Osteoblast (primary cell): Measurements from ENCODE around the gene LUZP2. TPM values are rescaled to one million over a fixed set of nuclear protein-coding genes. Genes with fewer than 3 reads are reported as not detected.
A peak's percentile ranks its signal among the peaks of the same experiment; 100 is the strongest.

Experiments
- DNase-seq: peaks from one replicate; pipeline ENCODE4 v3.0.0; 2011; ENCODE audit warnings: low spot score, mixed read lengths; ENCODE audit not compliant: insufficient read length; ENCODE audit errors: missing footprints
- H2AFZ ChIP-seq: 2 replicates; pipeline ENCODE4 v1.6.0; 2011; ENCODE audit warnings: mild to moderate bottlenecking, low read length
- H3K27ac ChIP-seq: 2 replicates; pipeline ENCODE4 v1.5.1; 2011; ENCODE audit warnings: mild to moderate bottlenecking, low read depth, low read length, moderate library complexity
- H3K27me3 ChIP-seq: 2 replicates; pipeline ENCODE4 v1.6.0; 2012; ENCODE audit warnings: mild to moderate bottlenecking, control low read depth, inconsistent platforms, low read length, moderate library complexity; ENCODE audit not compliant: insufficient read depth
- H3K36me3 ChIP-seq: 2 replicates; pipeline ENCODE4 v1.5.1; 2011; ENCODE audit warnings: mild to moderate bottlenecking, low read length, control low read depth, moderate library complexity; ENCODE audit not compliant: insufficient read depth
- H3K4me1 ChIP-seq: 2 replicates; pipeline ENCODE4 v1.5.1; 2011; ENCODE audit warnings: mild to moderate bottlenecking, low read length, control low read depth, moderate library complexity; ENCODE audit not compliant: insufficient read depth
- H3K4me2 ChIP-seq: 2 replicates; pipeline ENCODE4 v1.6.0; 2011; ENCODE audit warnings: mild to moderate bottlenecking, low read length; ENCODE audit not compliant: insufficient read depth
- H3K4me3 ChIP-seq: fragments of 200-600 bp; sonication (generic); 3 replicates; pipeline ENCODE4 v1.5.1; 2012; ENCODE audit warnings: mild to moderate bottlenecking, low read length, inconsistent platforms; ENCODE audit not compliant: insufficient read depth
- H3K79me2 ChIP-seq: 2 replicates; pipeline ENCODE4 v1.6.0; 2012; ENCODE audit warnings: mild to moderate bottlenecking, low read length, control low read depth, inconsistent platforms; ENCODE audit not compliant: insufficient read depth
- H3K9me3 ChIP-seq: 2 replicates; pipeline ENCODE4 v1.5.1; 2011; ENCODE audit warnings: low read depth, low read length, control low read depth
- H4K20me1 ChIP-seq: 2 replicates; pipeline ENCODE4 v1.6.0; 2012; ENCODE audit warnings: mild to moderate bottlenecking, low read length, control low read depth; ENCODE audit not compliant: insufficient read depth
- total RNA-seq: library from RNA; depleted of rRNA; stranded (reverse); fragments of >200 nt; gene quantifications from 2 replicates; pipeline ENCODE4 v1.2.3, GENCODE V29; 2012
- TF ChIP-seq, protein P1 (sequence below): IDR thresholded peaks from 2 replicates; pipeline ENCODE4 v1.5.1; 2011; ENCODE audit warnings: mild to moderate bottlenecking, low read depth, low read length, moderate library complexity; ENCODE audit errors: extremely low read depth

LUZP2 gene
- total RNA-seq, 1 donor, result not detected

DNA sequence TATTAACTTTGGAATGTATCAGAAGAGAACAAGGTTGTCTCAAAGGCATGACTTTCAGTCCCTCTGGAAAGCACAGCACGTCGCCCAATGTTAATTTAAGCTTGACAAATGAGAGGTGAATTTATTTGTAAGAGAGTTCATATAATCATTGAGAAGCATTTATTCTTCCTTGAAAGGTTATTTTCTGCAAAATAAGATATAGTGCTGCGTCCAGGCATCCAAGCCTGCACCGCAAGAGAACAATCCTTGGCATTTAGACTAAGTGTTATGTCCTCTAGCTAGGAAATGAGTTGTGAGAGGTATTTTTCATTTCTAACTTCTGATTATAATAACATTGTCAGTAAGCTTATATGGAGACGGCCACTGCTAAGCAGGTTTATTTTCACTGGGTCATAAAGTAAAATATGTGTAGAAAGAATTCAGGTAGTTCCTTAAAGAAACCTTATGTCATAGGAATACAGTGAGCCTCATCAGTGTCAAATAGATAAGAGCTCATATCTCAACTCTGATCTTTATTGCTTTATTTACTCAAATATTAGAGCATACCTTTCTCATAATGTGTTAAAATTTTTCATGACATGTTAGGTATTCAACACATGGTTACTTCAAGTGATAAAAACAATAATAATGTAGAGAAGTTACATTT lies 182.0 kb downstream of the LUZP2 start:
- Histone ChIP-seq H3K4me1 (no peaks in the 10 kb centered on the region), H4K20me1 (no peaks in the 10 kb centered on the region), H2AFZ (no peak overlapping the region), H3K79me2 (no peaks in the 10 kb centered on the region), H3K36me3 (no peaks in the 10 kb centered on the region), H3K27ac (no peak overlapping the region), H3K4me3 (no peak overlapping the region), H3K9me3 (no peaks in the 10 kb centered on the region), H3K27me3 (no peaks in the 10 kb centered on the region), H3K4me2 (no peak overlapping the region)
- TF ChIP-seq, protein P1, sequence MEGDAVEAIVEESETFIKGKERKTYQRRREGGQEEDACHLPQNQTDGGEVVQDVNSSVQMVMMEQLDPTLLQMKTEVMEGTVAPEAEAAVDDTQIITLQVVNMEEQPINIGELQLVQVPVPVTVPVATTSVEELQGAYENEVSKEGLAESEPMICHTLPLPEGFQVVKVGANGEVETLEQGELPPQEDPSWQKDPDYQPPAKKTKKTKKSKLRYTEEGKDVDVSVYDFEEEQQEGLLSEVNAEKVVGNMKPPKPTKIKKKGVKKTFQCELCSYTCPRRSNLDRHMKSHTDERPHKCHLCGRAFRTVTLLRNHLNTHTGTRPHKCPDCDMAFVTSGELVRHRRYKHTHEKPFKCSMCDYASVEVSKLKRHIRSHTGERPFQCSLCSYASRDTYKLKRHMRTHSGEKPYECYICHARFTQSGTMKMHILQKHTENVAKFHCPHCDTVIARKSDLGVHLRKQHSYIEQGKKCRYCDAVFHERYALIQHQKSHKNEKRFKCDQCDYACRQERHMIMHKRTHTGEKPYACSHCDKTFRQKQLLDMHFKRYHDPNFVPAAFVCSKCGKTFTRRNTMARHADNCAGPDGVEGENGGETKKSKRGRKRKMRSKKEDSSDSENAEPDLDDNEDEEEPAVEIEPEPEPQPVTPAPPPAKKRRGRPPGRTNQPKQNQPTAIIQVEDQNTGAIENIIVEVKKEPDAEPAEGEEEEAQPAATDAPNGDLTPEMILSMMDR, result no peak
- no peak for DNase-seq

DNA sequence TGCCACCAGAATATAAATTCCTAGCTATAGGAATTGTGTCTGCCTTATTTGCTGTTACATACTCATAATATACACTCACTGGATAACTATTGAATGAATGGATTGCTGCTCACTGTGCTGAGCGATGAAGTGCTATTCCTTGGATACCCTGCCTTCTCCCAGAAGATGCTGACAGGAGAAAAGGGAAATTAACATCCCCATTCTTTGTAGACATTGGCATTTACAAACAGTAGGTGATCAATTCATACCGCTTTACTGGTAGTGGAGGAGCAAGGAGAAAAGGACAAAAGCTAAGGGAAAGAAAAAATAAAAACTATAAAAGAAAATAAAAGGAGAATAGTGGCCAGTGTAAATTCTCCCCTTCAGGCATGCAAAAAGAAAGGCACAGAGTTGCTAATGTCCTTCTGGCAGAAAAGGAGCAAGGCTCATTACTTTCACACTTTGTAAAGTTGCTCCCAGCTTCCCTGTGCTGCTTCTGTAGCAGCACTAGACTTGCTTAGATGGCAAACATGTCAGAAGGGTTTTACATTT lies 183.0 kb downstream of the LUZP2 start:
- no peak overlapping the region for H3K4me2 ChIP-seq
- no peaks in the 10 kb centered on the region for H4K20me1 ChIP-seq
- DNase-seq, result peak; percentile 10
- H3K4me1 ChIP-seq, result no peaks in the 10 kb centered on the region
- H3K27me3 ChIP-seq, result no peaks in the 10 kb centered on the region
- no peaks in the 10 kb centered on the region for H3K9me3 ChIP-seq
- no peak overlapping the region for H2AFZ ChIP-seq
- no peaks in the 10 kb centered on the region for H3K36me3 ChIP-seq
- H3K27ac ChIP-seq, result no peak overlapping the region
- H3K4me3 ChIP-seq, result no peak overlapping the region
- no peaks in the 10 kb centered on the region for H3K79me2 ChIP-seq
- TF ChIP-seq, protein P1, result no peak

DNA sequence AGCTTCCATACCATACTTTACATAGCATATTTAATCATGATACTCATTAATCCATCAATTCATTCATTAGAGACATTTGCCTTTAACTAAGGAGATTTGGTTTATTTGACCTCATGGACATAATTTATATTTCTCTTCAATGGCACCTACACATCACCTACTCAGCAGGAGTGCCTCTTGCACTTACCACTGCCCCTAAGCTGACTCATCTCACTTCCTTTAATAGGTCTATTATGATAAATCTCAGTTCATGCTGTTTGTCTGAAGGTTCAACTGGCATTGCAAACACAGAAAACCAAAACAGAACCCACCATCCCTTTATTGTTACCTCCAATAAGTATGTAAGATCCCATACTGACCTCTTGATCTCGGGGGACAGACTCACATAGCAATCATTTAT lies 186.7 kb downstream of the LUZP2 start:
- Histone ChIP-seq H3K4me2 (no peak overlapping the region), H4K20me1 (no peaks in the 10 kb centered on the region), H3K79me2 (no peaks in the 10 kb centered on the region), H3K9me3 (no peaks in the 10 kb centered on the region), H3K4me1 (no peaks in the 10 kb centered on the region), H3K4me3 (no peak overlapping the region), H2AFZ (no peak overlapping the region), H3K27ac (no peak overlapping the region), H3K36me3 (no peaks in the 10 kb centered on the region), H3K27me3 (no peaks in the 10 kb centered on the region)
- TF ChIP-seq, protein P1, result no peak
- no peak for DNase-seq

DNA sequence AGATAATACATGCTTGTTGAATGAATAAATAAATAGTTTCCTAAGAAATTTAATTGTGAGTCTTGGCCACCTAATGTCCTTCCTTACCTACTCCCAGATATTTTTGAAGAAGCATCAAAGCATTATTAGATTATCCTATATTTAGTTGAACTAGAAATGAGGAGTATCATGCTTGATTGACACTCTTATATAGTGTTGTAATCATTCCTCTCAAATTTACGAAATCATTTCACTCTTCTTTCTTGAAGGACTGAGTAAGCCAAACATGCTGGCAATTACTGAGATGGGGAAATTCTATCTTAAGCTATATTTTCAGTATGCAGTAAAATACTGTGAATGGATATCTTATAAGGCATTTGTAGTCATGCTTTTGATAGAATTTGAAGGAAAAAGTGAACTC lies 189.0 kb downstream of the LUZP2 start:
- Histone ChIP-seq H3K79me2 (no peaks in the 10 kb centered on the region), H3K4me1 (no peaks in the 10 kb centered on the region), H3K27me3 (no peaks in the 10 kb centered on the region), H3K4me2 (no peak overlapping the region), H2AFZ (no peak overlapping the region), H4K20me1 (no peaks in the 10 kb centered on the region), H3K27ac (no peak overlapping the region), H3K9me3 (no peaks in the 10 kb centered on the region), H3K36me3 (no peaks in the 10 kb centered on the region), H3K4me3 (no peak overlapping the region)
- DNase-seq, result no peak
- TF ChIP-seq, protein P1, result no peak
